Activated CD8-positive, alpha-beta memory T cell treated with anti-CD3 and anti-CD28 coated beads for 36 hours (primary cell): ENCODE results near the gene PCDHGA6. TPM values are rescaled to one million over a fixed set of nuclear protein-coding genes. Genes with fewer than 3 reads are reported as not detected.
"Not testable (repeated sequence)": the region's sequence is repeated elsewhere in the genome, so short reads cannot be mapped to it uniquely, and the experiment has no call there.

ENCODE experiments used
- CTCF ChIA-PET: fragments of 350-600 bp; sonication (Branson Sonifier 250); formaldehyde crosslinking; loops from one replicate; lab custom pipeline; 2021; ENCODE audit warnings: antibody characterized with exemption; lab: Charles Lee
- POLR2A ChIA-PET: fragments of 350-600 bp; sonication (Branson Sonifier 250); formaldehyde crosslinking; loops from one replicate; lab custom pipeline; 2021; ENCODE audit warnings: antibody characterized with exemption; lab: Charles Lee
- total RNA-seq, 2 experiments: library from RNA; stranded (reverse); gene quantifications; one replicate each; pipeline ENCODE4 v1.2.3, GENCODE V29; 2021

The PCDHGA6 gene
- total RNA-seq, 2 experiments from 2014 or later = 0.06 to 0.13 TPM

GRCh38 chr5:141387557-141388311 lies 14.0 kb downstream of the PCDHGA6 start, which contains the start of gene PCDHGB4:
TSS of gene PCDHGB4 (plus strand) at chr5:141387698. CDS start at chr5:141387885, 187 bp downstream.
- CTCF ChIA-PET = interaction anchor here (1.0 kb wide), 1 partner anchor 43 kb away, joined by 4 read pairs; the partner anchor contains the start of gene PCDHGA12
- POLR2A ChIA-PET = not testable (repeated sequence)

DNA sequence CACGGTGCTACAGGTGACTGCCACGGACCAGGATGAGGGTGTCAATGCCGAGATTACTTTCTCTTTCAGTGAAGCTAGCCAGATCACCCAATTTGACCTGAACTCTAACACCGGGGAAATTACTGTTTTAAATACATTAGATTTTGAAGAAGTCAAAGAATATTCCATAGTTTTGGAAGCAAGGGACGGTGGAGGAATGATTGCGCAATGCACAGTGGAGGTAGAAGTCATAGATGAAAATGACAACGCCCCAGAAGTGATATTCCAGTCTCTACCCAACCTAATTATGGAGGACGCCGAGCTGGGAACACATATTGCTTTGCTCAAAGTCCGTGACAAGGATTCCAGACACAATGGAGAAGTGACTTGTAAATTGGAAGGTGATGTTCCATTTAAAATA lies 15.0 kb downstream of the PCDHGA6 start:
- POLR2A ChIA-PET = no interaction called here
- CTCF ChIA-PET = no interaction called here

DNA sequence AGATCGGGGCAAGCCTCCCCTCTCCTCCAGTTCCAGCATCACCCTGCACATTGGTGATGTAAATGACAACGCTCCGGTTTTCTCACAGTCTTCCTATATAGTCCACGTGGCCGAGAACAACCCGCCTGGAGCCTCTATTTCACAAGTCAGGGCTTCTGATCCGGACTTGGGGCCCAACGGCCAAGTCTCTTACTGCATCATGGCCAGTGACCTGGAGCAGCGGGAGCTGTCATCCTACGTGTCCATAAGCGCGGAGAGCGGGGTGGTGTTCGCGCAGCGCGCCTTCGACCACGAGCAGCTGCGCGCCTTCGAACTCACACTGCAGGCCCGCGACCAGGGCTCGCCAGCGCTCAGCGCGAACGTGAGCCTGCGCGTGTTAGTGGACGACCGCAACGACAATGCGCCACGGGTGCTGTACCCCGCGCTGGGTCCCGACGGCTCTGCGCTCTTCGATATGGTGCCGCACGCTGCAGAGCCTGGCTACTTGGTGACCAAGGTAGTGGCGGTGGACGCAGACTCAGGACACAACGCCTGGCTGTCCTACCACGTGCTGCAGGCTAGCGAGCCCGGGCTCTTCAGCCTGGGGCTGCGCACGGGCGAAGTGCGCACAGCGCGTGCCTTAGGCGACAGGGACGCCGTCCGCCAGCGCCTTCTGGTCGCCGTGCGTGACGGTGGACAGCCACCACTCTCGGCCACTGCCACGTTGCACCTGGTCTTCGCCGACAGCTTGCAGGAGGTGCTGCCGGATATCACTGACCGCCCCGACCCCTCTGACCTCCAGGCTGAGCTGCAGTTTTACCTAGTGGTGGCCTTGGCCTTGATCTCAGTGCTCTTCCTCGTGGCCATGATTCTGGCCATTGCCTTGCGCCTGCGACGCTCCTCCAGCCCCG lies 15.7 kb downstream of the PCDHGA6 start:
- ChIA-PET CTCF (interaction anchor here (1.1 kb wide), 1 partner anchor 132 kb away, joined by 3 read pairs; no protein-coding TSS in a partner anchor), POLR2A (no interaction called here)

- ChIA-PET POLR2A (no interaction called here), CTCF (no interaction called here)
Measured at GRCh38 chr5:141392429-141393198, 18.9 kb downstream of the PCDHGA6 start, which contains the start of gene PCDHGA8. TSS of gene PCDHGA8 (plus strand) at chr5:141392633. CDS start at chr5:141392814, 181 bp downstream.

- CTCF ChIA-PET = no interaction called here
- POLR2A ChIA-PET = no interaction called here
Measured at GRCh38 chr5:141393267-141393666, 19.6 kb downstream of the PCDHGA6 start.

- CTCF ChIA-PET, POLR2A ChIA-PET: not testable (repeated sequence)
Measured at GRCh38 chr5:141394401-141395187, 20.9 kb downstream of the PCDHGA6 start.

- CTCF ChIA-PET = interaction anchor here (0.6 to 1.3 kb wide), 3 partner anchors 37 to 126 kb away, joined by 3 to 4 read pairs (median 3); no protein-coding TSS in a partner anchor
- POLR2A ChIA-PET = not testable (repeated sequence)
Measured at GRCh38 chr5:141397756-141398551, 24.3 kb downstream of the PCDHGA6 start, which contains the start of gene PCDHGB5. TSS of gene PCDHGB5 (plus strand) at chr5:141397947. CDS start at chr5:141398128, 181 bp downstream.

DNA sequence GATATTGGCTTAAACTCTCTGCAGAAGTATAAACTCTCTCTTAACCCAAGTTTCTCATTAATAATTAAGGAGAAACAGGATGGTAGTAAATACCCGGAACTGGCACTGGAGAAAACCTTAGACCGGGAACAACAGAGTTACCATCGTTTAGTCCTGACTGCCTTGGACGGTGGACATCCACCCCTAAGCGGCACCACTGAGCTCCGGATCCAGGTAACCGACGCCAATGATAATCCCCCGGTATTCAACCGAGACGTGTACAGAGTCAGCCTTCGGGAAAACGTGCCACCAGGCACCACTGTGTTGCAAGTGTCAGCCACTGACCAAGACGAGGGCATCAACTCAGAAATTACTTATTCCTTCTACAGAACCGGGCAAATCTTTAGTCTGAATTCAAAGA lies 24.9 kb downstream of the PCDHGA6 start:
- CTCF ChIA-PET = no interaction called here

GRCh38 chr5:141399555-141400258 lies 26.0 kb downstream of the PCDHGA6 start:
- ChIA-PET CTCF (no interaction called here), POLR2A (no interaction called here)

More for the DNA sequence above, 24.9 kb downstream of the PCDHGA6 start:
- POLR2A ChIA-PET = no interaction called here

GRCh38 chr5:141402553-141403243 lies 29.0 kb downstream of the PCDHGA6 start, which contains the start of gene PCDHGA9:
TSS of gene PCDHGA9 (plus strand) at chr5:141402778. CDS start at chr5:141402953, 175 bp downstream.
- CTCF ChIA-PET = interaction anchor here (1.1 kb wide), 1 partner anchor 12 kb away, joined by 4 read pairs; no protein-coding TSS in a partner anchor

DNA sequence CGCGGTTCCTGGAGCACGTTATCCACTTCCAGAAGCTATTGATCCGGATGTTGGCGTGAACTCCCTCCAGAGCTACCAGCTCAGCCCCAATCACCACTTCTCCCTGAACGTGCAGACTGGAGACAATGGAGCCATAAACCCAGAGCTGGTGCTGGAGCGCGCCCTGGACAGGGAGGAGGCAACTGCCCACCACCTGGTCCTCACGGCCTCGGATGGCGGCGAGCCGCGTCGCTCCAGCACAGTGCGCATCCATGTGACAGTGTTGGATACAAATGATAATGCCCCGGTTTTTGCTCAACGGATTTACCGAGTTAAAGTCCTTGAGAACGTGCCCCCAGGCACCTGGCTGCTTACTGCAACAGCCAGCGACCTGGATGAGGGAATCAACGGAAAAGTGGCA lies 29.7 kb downstream of the PCDHGA6 start:
- POLR2A ChIA-PET = no interaction called here

More at GRCh38 chr5:141402553-141403243, 29.0 kb downstream of the PCDHGA6 start, which contains the start of gene PCDHGA9:
- POLR2A ChIA-PET = no interaction called here

GRCh38 chr5:141407790-141408505 lies 34.3 kb downstream of the PCDHGA6 start, which contains the start of gene PCDHGB6:
TSS of gene PCDHGB6 (plus strand) at chr5:141408021. CDS start at chr5:141408203, 182 bp downstream.
- POLR2A ChIA-PET = not testable (repeated sequence)
- CTCF ChIA-PET = interaction anchor here (1.4 kb wide), 1 partner anchor 150 kb away, joined by 4 read pairs; no protein-coding TSS in a partner anchor

More for the DNA sequence above, 29.7 kb downstream of the PCDHGA6 start:
- CTCF ChIA-PET = interaction anchor here (1.1 kb wide), 1 partner anchor 13 kb away, joined by 4 read pairs; no protein-coding TSS in a partner anchor

- CTCF ChIA-PET = no interaction called here
Measured at GRCh38 chr5:141409598-141410306, 36.1 kb downstream of the PCDHGA6 start.

DNA sequence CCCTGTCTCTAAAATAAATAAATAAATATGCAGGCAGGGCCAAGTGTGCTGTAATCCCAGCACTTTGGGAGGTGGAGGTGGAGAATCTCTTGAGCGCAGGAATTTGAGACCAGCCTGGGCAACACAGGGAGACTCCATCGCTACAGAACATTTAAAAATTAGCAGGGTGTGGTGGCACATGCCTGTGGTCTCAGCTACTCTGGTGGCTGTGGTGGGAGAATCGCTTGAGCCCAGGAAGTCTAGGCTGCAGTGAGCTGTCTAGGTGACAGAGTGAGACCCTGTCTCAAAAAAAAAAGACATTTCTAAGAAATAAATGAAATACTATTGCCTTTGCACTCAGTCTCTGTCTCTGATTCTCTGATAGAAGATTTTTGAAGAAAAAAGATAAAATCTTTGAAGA lies 37.9 kb downstream of the PCDHGA6 start:
- CTCF ChIA-PET = no interaction called here

More at GRCh38 chr5:141409598-141410306, 36.1 kb downstream of the PCDHGA6 start:
- POLR2A ChIA-PET = interaction anchor here (0.7 kb wide), 1 partner anchor 89 kb away, joined by 8 read pairs; the partner anchor contains the start of gene TAF7

More for the DNA sequence above, 37.9 kb downstream of the PCDHGA6 start:
- POLR2A ChIA-PET = no interaction called here
